Kidney (tissue), 14 donors: Measurements from ENCODE around the gene ZNF783. TPM values are rescaled to one million over a fixed set of nuclear protein-coding genes. Genes with fewer than 3 reads are reported as not detected.

Source experiments
- DNase-seq, 5 donors: peaks; one replicate each; pipeline ENCODE4 v3.0.0-alpha.2; 2013 to 2020
- FAIRE-seq: peaks from 2 replicates; lab custom pipeline; 2012; peaks lifted over from hg19 to GRCh38; lab: Jason Lieb, UNC
- H3K27ac ChIP-seq, 2 donors: one replicate each; pipeline ENCODE4 v1.7.0; 2013; ENCODE audit warnings: low read depth in 2 of 2, low read length in 2 of 2, inconsistent platforms in 1 of 2
- H3K27me3 ChIP-seq: one replicate; pipeline ENCODE4 v1.7.1; 2013; ENCODE audit warnings: low read length, inconsistent platforms; ENCODE audit not compliant: control insufficient read depth, insufficient read depth
- H3K36me3 ChIP-seq, 3 donors: one replicate each; pipeline versions ENCODE4 v1.7.0 to v1.7.1; 2013; ENCODE audit warnings: low read length in 3 of 3, control low read depth in 1 of 3, inconsistent platforms in 1 of 3; ENCODE audit not compliant: insufficient read depth in 3 of 3, control insufficient read depth in 2 of 3
- H3K4me1 ChIP-seq, 3 donors: one replicate each; pipeline versions ENCODE4 v1.7.0 to v1.7.1; 2013; ENCODE audit warnings: low read length in 3 of 3, inconsistent platforms in 1 of 3, low read depth in 1 of 3; ENCODE audit not compliant: control insufficient read depth in 2 of 3, insufficient read depth in 2 of 3
- H3K4me3 ChIP-seq, 3 donors: one replicate each; pipeline versions ENCODE4 v1.7.0 to v1.8.1; 2013; ENCODE audit warnings: low read length in 3 of 3, control low read depth in 1 of 3, inconsistent platforms in 1 of 3
- H3K9ac ChIP-seq, 3 donors: one replicate each; pipeline versions ENCODE4 v1.7.0 to v1.7.1; 2013; ENCODE audit warnings: low read length in 3 of 3, control low read depth in 1 of 3, inconsistent platforms in 1 of 3
- H3K9me3 ChIP-seq, 3 donors: one replicate each; pipeline versions ENCODE4 v1.7.0 to v1.7.1; 2013; ENCODE audit warnings: low read length in 3 of 3, control low read depth in 1 of 3, inconsistent platforms in 1 of 3; ENCODE audit not compliant: control insufficient read depth in 2 of 3, insufficient read depth in 1 of 3
- CTCF ChIP-seq: IDR thresholded peaks from 3 replicates; pipeline ENCODE4 v1.5.1; 2012; ENCODE audit warnings: mild to moderate bottlenecking, moderate library complexity, borderline replicate concordance; ENCODE audit not compliant: insufficient read depth; ENCODE audit errors: extremely low read depth
- intact Hi-C: fragments of 100-400 bp; cut with DNase I; formaldehyde crosslinking; loops from one replicate; pipeline ENCODE4 v1.11.1; 2022
- polyA plus RNA-seq: library from polyadenylated mRNA; stranded (reverse); fragments of 350-450 nt; fragmentation: Illumina TruSeq; extraction: RNeasy Lipid Tissue Mini Kit (QIAGEN cat#74804); gene quantifications from one replicate; pipeline ENCODE4 v1.2.3, GENCODE V29; 2014; ENCODE audit warnings: low read depth, low replicate concordance; ENCODE audit not compliant: insufficient read depth
- total RNA-seq: library from RNA; stranded (reverse); fragmentation: NEBNext Ultra II Directional; extraction: Animal tissue kit (Norgen Biotek cat#: 25700); gene quantifications from one replicate; pipeline ENCODE4 v1.2.1, GENCODE V29; 2021
- donor health status: control.
- donor health status: control.
- donor health status: control.
- donor health status: control.
- donor health status: control.
- donor health status: DM: yes; HTN: yes; CAD: no.
- donor health status: Normal renal cell carcinoma (clear cell type).

The ZNF783 gene
- total and polyA plus RNA-seq, 2 donors from 2014 or later, result 3.6 to 21.8 TPM

DNA sequence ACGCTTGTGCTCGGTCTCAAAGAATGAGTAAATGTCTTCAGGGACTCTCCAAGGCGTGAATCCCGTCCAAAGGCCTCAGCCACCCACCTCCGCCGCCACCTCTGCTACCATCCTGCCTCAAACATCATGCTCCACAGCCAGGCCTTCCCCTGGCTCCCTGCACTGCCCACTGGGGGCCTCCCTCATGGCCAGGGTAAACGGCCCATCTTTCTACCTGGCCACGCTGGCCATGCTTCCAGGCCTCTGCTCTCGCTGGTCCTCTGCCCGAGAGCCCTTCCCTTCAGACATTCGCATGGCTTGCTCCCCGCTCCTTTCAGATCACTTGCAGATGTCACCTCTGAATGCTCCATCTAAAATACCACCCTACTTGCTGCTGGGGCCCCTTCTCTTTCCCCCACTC is 40.2 kb downstream of the ZNF783 start:
- no peaks in the 10 kb centered on the region for H3K9me3 ChIP-seq
- no peak overlapping the region for H3K4me3 ChIP-seq
- intact Hi-C loops, result no loop called here
- no peaks in the 10 kb centered on the region for H3K27me3 ChIP-seq
- H3K9ac ChIP-seq, result no peak overlapping the region
- H3K27ac ChIP-seq, result no peak overlapping the region
- no peaks in the 10 kb centered on the region for H3K36me3 ChIP-seq
- DNase-seq, result no peak
- no peak for TF ChIP-seq CTCF
- FAIRE-seq, result no peak
- no peaks in the 10 kb centered on the region for H3K4me1 ChIP-seq

- intact Hi-C loops, result no loop called here
- TF ChIP-seq CTCF, result no peak
- no peak for FAIRE-seq
- no peaks in the 10 kb centered on the region for H3K27me3 ChIP-seq
- H3K9me3 ChIP-seq, result no peaks in the 10 kb centered on the region
- no peak overlapping the region for H3K9ac ChIP-seq
- no peak overlapping the region for H3K27ac ChIP-seq
- H3K36me3 ChIP-seq, result no peaks in the 10 kb centered on the region
- no peak overlapping the region for H3K4me3 ChIP-seq
- no peaks in the 10 kb centered on the region for H3K4me1 ChIP-seq
- no peak for DNase-seq
Observed at GRCh38 chr7:149302865-149303264, 40.9 kb downstream of the ZNF783 start.

- no peak overlapping the region for H3K27ac ChIP-seq
- no peak for TF ChIP-seq CTCF
- no peak for FAIRE-seq
- no peak overlapping the region for H3K9ac ChIP-seq
- no peak for DNase-seq
- no peaks in the 10 kb centered on the region for H3K9me3 ChIP-seq
- H3K4me1 ChIP-seq, result no peaks in the 10 kb centered on the region
- intact Hi-C loops, result no loop called here
- H3K27me3 ChIP-seq, result no peaks in the 10 kb centered on the region
- H3K4me3 ChIP-seq, result no peak overlapping the region
- H3K36me3 ChIP-seq, result no peaks in the 10 kb centered on the region
Observed at GRCh38 chr7:149304006-149304405, 42.0 kb downstream of the ZNF783 start.

DNA sequence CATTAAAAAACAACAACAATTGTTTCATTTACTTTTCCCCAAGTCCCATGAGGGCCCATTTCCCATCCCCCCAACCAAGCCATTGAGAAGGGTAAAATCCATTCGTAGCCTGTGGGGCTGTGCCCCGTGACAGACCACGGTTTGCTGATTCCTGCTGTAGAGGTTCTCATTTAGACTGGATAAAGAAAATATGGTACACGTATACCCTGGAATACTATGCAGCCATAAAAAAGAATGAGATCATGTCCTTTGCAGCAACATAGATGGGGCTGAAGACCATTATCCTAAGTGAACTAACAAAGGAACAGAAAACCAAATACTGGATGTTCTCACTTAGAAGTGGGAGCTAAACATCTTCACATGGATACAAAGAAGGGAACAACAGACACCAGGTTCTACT is 44.9 kb downstream of the ZNF783 start:
- FAIRE-seq, result no peak
- H3K9ac ChIP-seq, result no peak overlapping the region
- no peaks in the 10 kb centered on the region for H3K9me3 ChIP-seq
- no peaks in the 10 kb centered on the region for H3K27me3 ChIP-seq
- H3K36me3 ChIP-seq, result no peaks in the 10 kb centered on the region
- H3K4me3 ChIP-seq, result no peak overlapping the region
- intact Hi-C loops, result no loop called here
- DNase-seq, result no peak
- no peak for TF ChIP-seq CTCF
- H3K4me1 ChIP-seq, result no peaks in the 10 kb centered on the region
- no peak overlapping the region for H3K27ac ChIP-seq
